Thyroid gland (tissue), 4 donors: ENCODE measurements around the gene PLD1. TPM values are rescaled to one million over a fixed set of nuclear protein-coding genes. Genes with fewer than 3 reads are reported as not detected.

Experiments used
- DNase-seq, 2 donors: peaks; one replicate each; pipeline ENCODE4 v3.0.0-alpha.2; 2019
- H3K27ac ChIP-seq, 3 donors: fragments of 200-600 bp; sonication (generic); 1 replicate in 2 of 3; 2 replicates in 1 of 3; pipeline ENCODE4 v1.5.1; 2016 to 2019; ENCODE audit warnings: mild to moderate bottlenecking in 1 of 3, moderate library complexity in 1 of 3
- H3K27me3 ChIP-seq: fragments of 200-600 bp; sonication (generic); one replicate; pipeline ENCODE4 v1.5.1; 2019
- H3K36me3 ChIP-seq, 2 donors: fragments of 200-600 bp; sonication (generic); one replicate each; pipeline ENCODE4 v1.5.1; 2016 to 2019
- H3K4me1 ChIP-seq, 2 donors: fragments of 200-600 bp; sonication (generic); one replicate each; pipeline ENCODE4 v1.5.1; 2017 to 2019
- H3K4me3 ChIP-seq, 3 donors: fragments of 200-600 bp; sonication (generic); replicated peaks in 1 of 3; 1 replicate in 2 of 3; 2 replicates in 1 of 3; pipeline ENCODE4 v1.5.1; 2016; ENCODE audit warnings: mild to moderate bottlenecking in 1 of 3
- H3K9me3 ChIP-seq: fragments of 200-600 bp; sonication (generic); one replicate; pipeline ENCODE4 v1.5.1; 2017
- CTCF ChIP-seq, 6 experiments: fragments of 200-600 bp in 3 of 6; fragments of 450-650 bp in 3 of 6; sonication (generic) in 3 of 6; IDR thresholded peaks; one replicate each; pipeline ENCODE4 v1.5.1; 2016 to 2019; ENCODE audit warnings: antibody characterized with exemption in 6 of 6, mild to moderate bottlenecking in 2 of 6, inconsistent platforms in 1 of 6, moderate library complexity in 1 of 6
- POLR2A ChIP-seq, 2 donors: fragments of 450-650 bp; IDR thresholded peaks; one replicate each; pipeline ENCODE4 v1.6.1; 2017; ENCODE audit warnings: antibody characterized with exemption in 2 of 2, mild to moderate bottlenecking in 2 of 2, moderate library complexity in 1 of 2
- WGBS, 2 donors: methylation state at CpG; one replicate each; pipeline ENCODE4 v1.1.5; 2017; 5-methylcytosine and 5-hydroxymethylcytosine counted together
- intact Hi-C: fragments of 100-400 bp; cut with DNase I; formaldehyde crosslinking; loops from one replicate; pipeline ENCODE4 v1.15.1; 2023
- total RNA-seq, 4 donors: library from RNA; depleted of rRNA; stranded (reverse); fragments of >200 nt; gene quantifications; one replicate each; pipeline ENCODE4 v1.2.3, GENCODE V29; 2016

Gene PLD1
- total RNA-seq, 4 donors from 2014 or later: 13.0 to 21.7 (median 19.8) TPM

DNA sequence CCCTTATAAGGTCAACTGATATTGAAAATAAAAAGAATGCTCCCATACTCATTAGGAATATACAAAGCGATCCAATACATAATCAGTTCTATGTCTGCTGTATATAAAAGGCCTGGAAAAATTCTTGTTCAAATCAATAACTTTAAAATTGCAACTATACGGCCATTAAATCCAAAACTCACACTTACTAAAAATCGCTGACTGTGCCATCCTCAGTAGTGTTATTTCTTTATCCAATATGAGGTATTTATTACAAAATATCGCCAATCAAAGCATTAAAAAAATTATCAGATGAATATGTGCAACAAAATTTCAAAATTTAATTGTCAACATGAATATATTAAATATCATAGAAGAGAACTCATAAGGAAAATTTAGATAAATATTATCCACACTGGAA lies 146.5 kb downstream of the PLD1 start:
- no peak for DNase-seq
- intact Hi-C loops: no loop called here
- Histone ChIP-seq H3K36me3 (no peaks in the 10 kb centered on the region), H3K4me1 (no peaks in the 10 kb centered on the region), H3K27me3 (no peaks in the 10 kb centered on the region), H3K27ac (no peak overlapping the region), H3K4me3 (no peak overlapping the region), H3K9me3 (no peaks in the 10 kb centered on the region)
- WGBS, 2 donors: 95 to 96% methylated on average over 4 of the region's 4 CpGs
- TF ChIP-seq POLR2A (IDR thresholded peaks at IDR 0.05): no peak

- 95 to 96% methylated on average over 3 of the region's 3 CpGs for WGBS, 2 donors
- Histone ChIP-seq H3K4me1 (no peaks in the 10 kb centered on the region), H3K4me3 (no peak overlapping the region), H3K27me3 (no peaks in the 10 kb centered on the region), H3K27ac (no peak overlapping the region), H3K9me3 (no peaks in the 10 kb centered on the region), H3K36me3 (no peaks in the 10 kb centered on the region)
- no peak for TF ChIP-seq POLR2A (IDR thresholded peaks at IDR 0.05)
- no peak for TF ChIP-seq CTCF (IDR thresholded peaks at IDR 0.05)
- DNase-seq: no peak
- intact Hi-C loops: no loop called here
Measured at GRCh38 chr3:171661484-171661883, 148.8 kb downstream of the PLD1 start.

GRCh38 chr3:171660188-171660587 lies 150.1 kb downstream of the PLD1 start:
- WGBS, 2 donors: 85 to 91% methylated on average over 3 of the region's 3 CpGs
- no peak for DNase-seq
- peaks cover 0 to under 1% of the 10 kb centered on the region in 2 donors for H3K4me1 ChIP-seq
- no peaks in the 10 kb centered on the region for H3K27me3 ChIP-seq
- TF ChIP-seq POLR2A (IDR thresholded peaks at IDR 0.05) (no peak), CTCF (IDR thresholded peaks at IDR 0.05) (no peak)
- no peak overlapping the region for H3K27ac ChIP-seq
- intact Hi-C loops: no loop called here
- H3K36me3 ChIP-seq: no peaks in the 10 kb centered on the region
- no peak overlapping the region for H3K4me3 ChIP-seq
- no peaks in the 10 kb centered on the region for H3K9me3 ChIP-seq

DNA sequence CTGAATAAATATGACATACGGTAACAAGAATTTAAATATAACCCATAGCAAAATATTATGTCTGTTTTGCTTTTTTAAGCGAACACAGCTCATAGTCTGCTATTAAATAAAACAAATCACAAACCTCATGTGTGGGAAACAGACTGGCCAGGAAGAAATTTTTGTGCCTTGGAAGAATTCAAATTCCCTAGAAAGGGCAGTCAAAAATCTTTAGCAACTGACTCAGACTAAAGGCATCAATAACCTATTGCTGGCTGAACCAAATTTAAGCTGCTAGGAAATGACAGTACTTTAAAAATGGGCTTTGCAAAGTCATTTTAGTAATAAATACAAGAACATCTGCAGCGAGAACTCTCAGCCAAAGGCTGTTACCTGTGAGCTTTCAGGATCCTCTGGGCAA lies 151.4 kb downstream of the PLD1 start:
- intact Hi-C loops: no loop called here
- Histone ChIP-seq H3K27ac (no peak overlapping the region), H3K27me3 (no peaks in the 10 kb centered on the region), H3K4me1 (peaks cover 0 to 10% of the 10 kb centered on the region in 2 donors), H3K36me3 (no peaks in the 10 kb centered on the region), H3K4me3 (no peak overlapping the region), H3K9me3 (no peaks in the 10 kb centered on the region)
- TF ChIP-seq CTCF (IDR thresholded peaks at IDR 0.05): no peak
- TF ChIP-seq POLR2A (IDR thresholded peaks at IDR 0.05): no peak
- WGBS, 2 donors: 87 to 92% methylated on average over 3 of the region's 3 CpGs
- DNase-seq: no peak

GRCh38 chr3:171654809-171655208 lies 155.5 kb downstream of the PLD1 start:
- peak overlapping the region in 2 of 3 donors; percentile 0 to 44 for H3K27ac ChIP-seq
- no peaks in the 10 kb centered on the region for H3K27me3 ChIP-seq
- intact Hi-C loops: no loop called here
- H3K36me3 ChIP-seq: no peaks in the 10 kb centered on the region
- H3K9me3 ChIP-seq: no peaks in the 10 kb centered on the region
- WGBS, 2 donors: 13 to 21% methylated on average over 3 of the region's 3 CpGs
- H3K4me3 ChIP-seq: no peak overlapping the region
- TF ChIP-seq CTCF (IDR thresholded peaks at IDR 0.05) (no peak), POLR2A (IDR thresholded peaks at IDR 0.05) (no peak)
- H3K4me1 ChIP-seq: peaks cover 0 to 10% of the 10 kb centered on the region in 2 donors
- DNase-seq: peak; percentile 48 to 64

DNA sequence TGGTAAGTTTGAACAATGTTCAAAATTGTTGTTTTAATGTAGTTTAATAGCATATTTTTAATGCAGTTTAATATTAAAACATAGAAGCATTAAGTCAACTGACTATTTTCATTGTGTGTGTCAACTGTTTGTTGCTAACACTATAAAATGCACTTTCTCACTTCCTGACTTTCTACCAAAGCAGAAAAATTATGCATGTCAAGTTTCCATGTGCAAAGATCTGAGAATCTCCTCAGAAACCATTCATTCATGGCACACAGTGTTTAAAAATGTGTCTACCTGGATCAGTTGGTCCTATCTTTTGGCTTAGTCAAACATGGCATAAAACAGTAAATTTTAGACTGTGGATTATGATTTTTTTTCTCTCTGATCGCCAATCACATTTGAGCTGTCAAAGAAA lies 156.0 kb downstream of the PLD1 start:
- Histone ChIP-seq H3K36me3 (no peaks in the 10 kb centered on the region), H3K4me3 (no peak overlapping the region), H3K9me3 (no peaks in the 10 kb centered on the region), H3K27me3 (no peaks in the 10 kb centered on the region), H3K27ac (peak overlapping the region in 2 of 3 donors; percentile 0 to 44), H3K4me1 (peaks cover 0 to 10% of the 10 kb centered on the region in 2 donors)
- no peak for DNase-seq
- WGBS, 2 donors: 65 to 73% methylated on average over 1 of the region's 1 CpG
- TF ChIP-seq POLR2A (IDR thresholded peaks at IDR 0.05) (no peak), CTCF (IDR thresholded peaks at IDR 0.05) (no peak)
- intact Hi-C loops: no loop called here
